Measurements from ENCODE around the gene ZNF319. TPM values are rescaled to one million over a fixed set of nuclear protein-coding genes. Genes with fewer than 3 reads are reported as not detected.

Gene ZNF319
- total RNA-seq, 5 donors from 2014 or later (not counting 1 experiment from before 2014, with no cell fraction given) = 14.9 to 25.4 (median 20.4) TPM

- H3K9me3 Mint-ChIP-seq = no peaks in the 10 kb centered on the region
- no peak for DNase-seq
- ChIA-PET POLR2A (no interaction called here), CTCF (interaction anchor here (0.6 to 2.0 kb wide), 7 partner anchors 68 to 487 kb away, joined by 3 to 6 read pairs (median 3); partner anchors contain the start of gene CFAP20 (in 1 of the 2))
- no peaks in the 10 kb centered on the region for H3K27me3 Mint-ChIP-seq
- Histone ChIP-seq H3K4me3 (ENCODE audit: control insufficient read depth in 1 of 2, extremely low read depth in 1 of 2, low read length in 1 of 2) (peak overlapping the region in 1 of 2 donors; percentile 73), H3K9me3 (no peaks in the 10 kb centered on the region), H3K36me3 (ENCODE audit: control insufficient read depth in 2 of 2, extremely low read depth in 1 of 2, insufficient read depth in 1 of 2, low read length in 1 of 2) (peaks cover 28 to 45% of the 10 kb centered on the region in 2 donors), H3K27ac (ENCODE audit: low read length) (peak overlapping the region; percentile 59), H3K27me3 (replicated peaks in 1 of 2; ENCODE audit: control insufficient read depth in 2 of 2, extremely low read depth in 1 of 2, insufficient read depth in 2 of 2, low read length in 1 of 2) (no peaks in the 10 kb centered on the region), H3K4me1 (ENCODE audit: control insufficient read depth in 1 of 2, extremely low read depth in 1 of 2, insufficient read depth in 2 of 2, low read length in 2 of 2) (peaks cover 22 to 80% of the 10 kb centered on the region in 2 experiments)
- peak overlapping the region; percentile 76 to 83 (median 79) for H3K4me3 Mint-ChIP-seq
- peaks cover 48 to 76% (median 69%) of the 10 kb centered on the region in 3 donors for H3K4me1 Mint-ChIP-seq
- peak overlapping the region; percentile 91 to 92 for H3K27ac Mint-ChIP-seq
- H3K36me3 Mint-ChIP-seq = peaks cover 20% of the 10 kb centered on the region
- no peak for ATAC-seq (replicated peaks in 1 of 4)
- no CpG with 5 or more reads among the region's 3 CpGs for WGBS (ENCODE audit: insufficient coverage)
Measured at GRCh38 chr16:57998992-57999365, 1.5 kb downstream of the ZNF319 start.

DNA sequence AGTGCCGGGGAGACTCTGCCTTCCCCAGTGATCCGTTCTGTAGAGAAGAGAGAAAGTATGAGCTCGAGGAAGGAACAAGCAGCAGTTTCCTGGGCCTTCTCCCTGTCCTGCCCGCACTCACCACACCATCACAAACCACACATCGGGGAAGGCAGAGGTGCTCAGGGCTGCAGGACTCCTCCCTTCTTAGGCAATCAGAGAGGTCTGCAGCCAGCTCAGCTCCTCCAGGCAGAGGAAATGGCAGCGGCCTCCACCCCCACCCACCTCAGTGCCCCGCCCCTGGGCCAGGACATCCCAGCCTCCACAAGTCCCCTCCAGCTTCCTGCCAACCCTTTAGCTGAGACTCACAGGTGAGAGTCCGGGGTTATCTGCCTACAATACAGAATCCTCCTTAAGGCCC is 2.0 kb downstream of the ZNF319 start:
- Histone ChIP-seq H3K9me3 (no peaks in the 10 kb centered on the region), H3K4me1 (ENCODE audit: control insufficient read depth in 1 of 2, extremely low read depth in 1 of 2, insufficient read depth in 2 of 2, low read length in 2 of 2) (peaks cover 22 to 85% of the 10 kb centered on the region in 2 experiments), H3K27me3 (replicated peaks in 1 of 2; ENCODE audit: control insufficient read depth in 2 of 2, extremely low read depth in 1 of 2, insufficient read depth in 2 of 2, low read length in 1 of 2) (no peaks in the 10 kb centered on the region), H3K4me3 (ENCODE audit: control insufficient read depth in 1 of 2, extremely low read depth in 1 of 2, low read length in 1 of 2) (peak overlapping the region in 1 of 2 donors; percentile 73), H3K27ac (ENCODE audit: low read length) (peak overlapping the region; percentile 59), H3K36me3 (ENCODE audit: control insufficient read depth in 2 of 2, extremely low read depth in 1 of 2, insufficient read depth in 1 of 2, low read length in 1 of 2) (peaks cover 31 to 46% of the 10 kb centered on the region in 2 donors)
- POLR2A ChIA-PET = no interaction called here
- CTCF ChIA-PET = interaction anchor here (0.6 to 2.0 kb wide), 7 partner anchors 26 to 436 kb away, joined by 3 to 6 read pairs (median 4); partner anchors contain the start of gene CFAP20 (in 1 of the 2)
- H3K4me3 Mint-ChIP-seq = peak overlapping the region; percentile 76 to 83 (median 79)
- H3K9me3 Mint-ChIP-seq = no peaks in the 10 kb centered on the region
- 6% methylated on average over 4 of the region's 8 CpGs for WGBS (ENCODE audit: insufficient coverage)
- peak overlapping the region; percentile 91 to 92 for H3K27ac Mint-ChIP-seq
- DNase-seq = peak in 34 of 35 experiments; percentile 15 to 68 (median 37)
- peaks cover 20% of the 10 kb centered on the region for H3K36me3 Mint-ChIP-seq
- H3K4me1 Mint-ChIP-seq = peaks cover 45 to 73% (median 66%) of the 10 kb centered on the region in 3 donors
- peak; percentile 2 to 25 (median 16) for ATAC-seq (replicated peaks in 1 of 4)
- H3K27me3 Mint-ChIP-seq = no peaks in the 10 kb centered on the region

GRCh38 chr16:57997528-57998265 is 2.8 kb downstream of the ZNF319 start:
- no peaks in the 10 kb centered on the region for H3K27me3 ChIP-seq (replicated peaks in 1 of 2; ENCODE audit: control insufficient read depth in 2 of 2, extremely low read depth in 1 of 2, insufficient read depth in 2 of 2, low read length in 1 of 2)
- DNase-seq (no peak), ATAC-seq (replicated peaks in 1 of 4) (no peak)
- peaks cover 22 to 87% of the 10 kb centered on the region in 2 experiments for H3K4me1 ChIP-seq (ENCODE audit: control insufficient read depth in 1 of 2, extremely low read depth in 1 of 2, insufficient read depth in 2 of 2, low read length in 2 of 2)
- peaks cover 48 to 72% (median 65%) of the 10 kb centered on the region in 3 donors for H3K4me1 Mint-ChIP-seq
- H3K9me3 Mint-ChIP-seq = no peaks in the 10 kb centered on the region
- ChIA-PET POLR2A (no interaction called here), CTCF (interaction anchor here (0.6 to 2.0 kb wide), 3 partner anchors 27 to 131 kb away, joined by 4 to 6 read pairs (median 4); partner anchors contain the start of gene CFAP20 (in 1 of the 2))
- H3K36me3 ChIP-seq (ENCODE audit: control insufficient read depth in 2 of 2, extremely low read depth in 1 of 2, insufficient read depth in 1 of 2, low read length in 1 of 2) = peaks cover 31 to 43% of the 10 kb centered on the region in 2 donors
- H3K27ac Mint-ChIP-seq = peak overlapping the region; percentile 91 to 92
- H3K27ac ChIP-seq (ENCODE audit: low read length) = peak overlapping the region; percentile 59
- H3K36me3 Mint-ChIP-seq = peaks cover 20% of the 10 kb centered on the region
- H3K4me3 Mint-ChIP-seq = peak overlapping the region; percentile 76 to 83 (median 79)
- H3K27me3 Mint-ChIP-seq = no peaks in the 10 kb centered on the region
- H3K9me3 ChIP-seq = no peaks in the 10 kb centered on the region
- 95% methylated on average over 36 of the region's 36 CpGs for WGBS (ENCODE audit: insufficient coverage)
- H3K4me3 ChIP-seq (ENCODE audit: control insufficient read depth in 1 of 2, extremely low read depth in 1 of 2, low read length in 1 of 2) = peak overlapping the region in 1 of 2 donors; percentile 73

DNA sequence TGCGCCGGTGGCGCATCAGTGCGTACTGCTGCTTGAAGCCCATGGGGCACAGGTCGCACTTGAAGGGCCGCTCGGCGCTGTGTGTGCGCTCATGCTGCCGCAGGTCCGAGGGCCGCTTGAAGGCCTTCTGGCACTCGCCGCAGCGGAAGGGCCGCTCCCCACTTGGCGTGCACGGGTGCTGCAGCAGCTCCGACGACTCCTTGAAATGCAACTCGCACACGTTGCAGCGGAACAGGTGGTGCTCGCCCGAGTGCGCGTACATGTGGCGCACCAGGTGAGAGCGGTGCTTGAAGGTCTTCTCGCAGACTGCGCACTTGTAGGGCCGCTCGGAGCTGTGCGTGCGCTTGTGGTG is 3.3 kb downstream of the ZNF319 start:
- peak overlapping the region; percentile 44 to 91 for H3K27ac Mint-ChIP-seq
- Histone ChIP-seq H3K27me3 (replicated peaks in 1 of 2; ENCODE audit: control insufficient read depth in 2 of 2, extremely low read depth in 1 of 2, insufficient read depth in 2 of 2, low read length in 1 of 2) (no peaks in the 10 kb centered on the region), H3K4me1 (ENCODE audit: control insufficient read depth in 1 of 2, extremely low read depth in 1 of 2, insufficient read depth in 2 of 2, low read length in 2 of 2) (peaks cover 22 to 83% of the 10 kb centered on the region in 2 experiments), H3K4me3 (ENCODE audit: control insufficient read depth in 1 of 2, extremely low read depth in 1 of 2, low read length in 1 of 2) (no peak overlapping the region), H3K9me3 (no peaks in the 10 kb centered on the region), H3K27ac (ENCODE audit: low read length) (no peak overlapping the region), H3K36me3 (ENCODE audit: control insufficient read depth in 2 of 2, extremely low read depth in 1 of 2, insufficient read depth in 1 of 2, low read length in 1 of 2) (peaks cover 31 to 43% of the 10 kb centered on the region in 2 donors)
- H3K36me3 Mint-ChIP-seq = peaks cover 20% of the 10 kb centered on the region
- peaks cover 49 to 71% (median 60%) of the 10 kb centered on the region in 3 donors for H3K4me1 Mint-ChIP-seq
- H3K9me3 Mint-ChIP-seq = no peaks in the 10 kb centered on the region
- 98% methylated on average over 35 of the region's 35 CpGs for WGBS (ENCODE audit: insufficient coverage)
- CTCF ChIA-PET = no interaction called here
- H3K4me3 Mint-ChIP-seq = peak overlapping the region in 1 of 3 donors; percentile 76
- DNase-seq = no peak
- H3K27me3 Mint-ChIP-seq = no peaks in the 10 kb centered on the region
- no peak for ATAC-seq (replicated peaks in 1 of 4)
- POLR2A ChIA-PET = no interaction called here

DNA sequence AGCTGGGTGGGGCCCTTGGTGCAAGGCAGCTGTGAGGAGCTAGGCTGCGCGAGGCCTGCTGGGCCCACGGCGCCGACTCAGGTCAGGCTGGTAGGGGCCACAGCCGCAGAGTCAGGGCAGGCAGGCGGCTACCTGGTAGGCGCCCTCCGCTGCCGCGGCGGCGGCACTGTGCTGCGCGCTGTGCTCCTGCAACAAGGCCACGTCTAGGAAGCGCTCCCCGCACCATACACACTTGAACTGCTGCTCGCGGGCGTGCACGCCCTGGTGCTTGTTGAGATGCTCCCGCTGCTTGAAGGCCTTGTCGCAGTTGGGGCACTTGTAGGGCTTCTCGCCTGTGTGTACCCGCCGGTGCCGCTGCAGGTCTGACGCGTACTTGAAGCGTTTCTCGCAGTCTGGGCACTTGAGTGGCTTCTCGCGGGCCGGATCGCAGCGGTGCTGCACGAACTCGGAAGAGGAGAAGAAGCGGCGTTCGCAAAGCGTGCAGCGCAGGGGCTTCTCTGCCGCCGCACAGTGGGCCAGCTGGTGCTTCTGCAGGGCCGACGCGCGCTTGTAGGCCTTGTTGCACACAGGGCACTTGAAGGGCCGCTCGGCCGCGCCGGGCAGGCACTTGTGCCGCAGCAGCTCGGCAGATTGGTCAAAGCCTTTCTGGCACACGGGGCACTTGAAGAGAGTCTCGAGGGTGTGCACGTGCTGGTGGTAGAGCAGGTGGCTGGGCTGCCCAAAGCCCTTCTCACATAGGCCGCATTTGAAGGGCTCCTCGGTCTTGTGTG is 3.9 kb downstream of the ZNF319 start:
- H3K9me3 Mint-ChIP-seq = no peaks in the 10 kb centered on the region
- Histone ChIP-seq H3K9me3 (no peaks in the 10 kb centered on the region), H3K4me1 (ENCODE audit: control insufficient read depth in 1 of 2, extremely low read depth in 1 of 2, insufficient read depth in 2 of 2, low read length in 2 of 2) (peaks cover 22 to 77% of the 10 kb centered on the region in 2 experiments), H3K36me3 (ENCODE audit: control insufficient read depth in 2 of 2, extremely low read depth in 1 of 2, insufficient read depth in 1 of 2, low read length in 1 of 2) (peaks cover 31 to 43% of the 10 kb centered on the region in 2 donors), H3K27me3 (replicated peaks in 1 of 2; ENCODE audit: control insufficient read depth in 2 of 2, extremely low read depth in 1 of 2, insufficient read depth in 2 of 2, low read length in 1 of 2) (no peaks in the 10 kb centered on the region), H3K4me3 (ENCODE audit: control insufficient read depth in 1 of 2, extremely low read depth in 1 of 2, low read length in 1 of 2) (no peak overlapping the region), H3K27ac (ENCODE audit: low read length) (peak overlapping the region; percentile 46)
- H3K4me1 Mint-ChIP-seq = peaks cover 43 to 68% (median 55%) of the 10 kb centered on the region in 3 donors
- peaks cover 20% of the 10 kb centered on the region for H3K36me3 Mint-ChIP-seq
- no peaks in the 10 kb centered on the region for H3K27me3 Mint-ChIP-seq
- CTCF ChIA-PET = interaction anchor here in 1 of 2 donors (0.7 kb wide), 1 partner anchor 227 kb away, joined by 3 read pairs; no protein-coding TSS in a partner anchor
- peak overlapping the region; percentile 44 to 91 for H3K27ac Mint-ChIP-seq
- H3K4me3 Mint-ChIP-seq = peak overlapping the region in 1 of 3 donors; percentile 76
- ATAC-seq (replicated peaks in 1 of 4) = no peak
- POLR2A ChIA-PET = no interaction called here
- WGBS (ENCODE audit: insufficient coverage) = 95% methylated on average over 62 of the region's 62 CpGs
- no peak for DNase-seq

Data from T-cell (primary cell).